ENCODE data around the gene CBX8. TPM values are rescaled to one million over a fixed set of nuclear protein-coding genes. Genes with fewer than 3 reads are reported as not detected.

CBX8 gene
- total and polyA plus RNA-seq, 2 of the 13 experiments (the other 11 are each of a cell fraction or from before 2014, with no cell fraction given), result 0.34 to 12.6 TPM

GRCh38 chr17:79819085-79819484 is 22.2 kb upstream of the CBX8 start (continued):
- TF ChIP-seq CEBPG (CRISPR knock-in tag; IDR thresholded peaks at IDR 0.05) (no peak), TEAD3 (CRISPR knock-in tag; optimal IDR thresholded peaks at IDR 0.05; ENCODE audit: borderline replicate concordance) (peak; percentile 25), ZHX2 (IDR thresholded peaks at IDR 0.05; ENCODE audit: low read depth) (no peak), ZHX2 (CRISPR knock-in tag; IDR thresholded peaks at IDR 0.05; ENCODE audit: borderline replicate concordance) (no peak)

GRCh38 chr17:79818026-79818758 is 21.3 kb upstream of the CBX8 start:
- POLR2A ChIA-PET, result interaction anchor here (0.6 to 16.5 kb wide), 9 partner anchors 10 to 176 kb away, joined by 3 to 274 read pairs (median 6); partner anchors contain the start of genes CBX4 and CBX8
- Histone ChIP-seq H3K4me1 (ENCODE audit: insufficient read depth, low read length) (peaks cover 58% of the 10 kb centered on the region), H3K36me3 (replicated peaks in 1 of 2; ENCODE audit: control insufficient read depth in 1 of 2, insufficient read depth in 2 of 2, low read length in 2 of 2) (no peaks in the 10 kb centered on the region), H3K4me3 (replicated peaks in 1 of 3; ENCODE audit: insufficient read depth in 1 of 3, low read depth in 2 of 3, low read length in 3 of 3) (no peak overlapping the region; a peak in 1 of 6 replicates), H3K27ac (ENCODE audit: extremely low read length, insufficient read depth, low read length) (no peak overlapping the region), H3K27me3 (ENCODE audit: control insufficient read depth in 1 of 2, insufficient read depth in 2 of 2, low read length in 2 of 2) (peaks cover 3 to 33% of the 10 kb centered on the region in 2 experiments; a peak in 4 of 5 replicates), H3K79me2 (ENCODE audit: insufficient read depth, low read length) (no peaks in the 10 kb centered on the region), H3K9ac (ENCODE audit: insufficient read depth, low read depth, low read length) (no peak overlapping the region), H2AFZ (ENCODE audit: low read length) (no peak overlapping the region), H3K4me2 (ENCODE audit: low read depth, low read length) (peak overlapping the region; percentile 15; the same call in 1 of the 2 replicates), H4K20me1 (ENCODE audit: insufficient read depth, low read length) (no peaks in the 10 kb centered on the region), H3K9me3 (ENCODE audit: low read length) (no peaks in the 10 kb centered on the region)
- no TSS peak for BruUV-seq (replicated peaks)
- ATAC-seq, result peak; percentile 66
- in situ Hi-C loops (cut with HindIII; ENCODE audit: extremely low pct_ligation_motif_present, low pct_unique_long_range_greater_than_20kb), result no loop called here
- intact Hi-C loops (cut with micrococcal nuclease; ENCODE audit: unreplicated experiment), result no loop called here
- FAIRE-seq, result no peak
- no peak for DNase-seq (ENCODE audit: low spot score)
- WGBS (ENCODE audit: low lambda C conversion rate), result 39% methylated on average over 11 of the region's 12 CpGs
- CTCF ChIA-PET (ENCODE audit: low intra/inter-chr PET ratio, low total read pairs), result no interaction called here
- TF ChIP-seq HNF1A (IDR thresholded peaks at IDR 0.05; ENCODE audit: low read depth) (no peak), HNF1A (CRISPR knock-in tag; IDR thresholded peaks at IDR 0.05; ENCODE audit: borderline replicate concordance) (no peak), SAP130 (CRISPR knock-in tag; IDR thresholded peaks at IDR 0.05; ENCODE audit: low read depth) (peak; percentile 86), NCOA2 (CRISPR knock-in tag; IDR thresholded peaks at IDR 0.05) (peak; percentile 37; the same call in 1 of the 2 replicates), ZNF749 (CRISPR knock-in tag; IDR thresholded peaks at IDR 0.05; ENCODE audit: borderline replicate concordance) (no peak), HNF1B (CRISPR knock-in tag; IDR thresholded peaks at IDR 0.05) (no peak), ETV6 (CRISPR knock-in tag; conservative IDR thresholded peaks at IDR 0.05) (no peak)

All from HepG2 (cell line).